ENCODE results near the gene PGGHG.
"Not testable (repeated sequence)": the region's sequence is repeated elsewhere in the genome, so short reads cannot be mapped to it uniquely, and the experiment has no call there.

The PGGHG gene

GRCh38 chr11:315516-315994, 26.6 kb downstream of the PGGHG start:
- no peak for DNase-seq

- DNase-seq: no peak
These were observed 27.2 kb downstream of the PGGHG start for GRCh38 chr11:316031-316701.

GRCh38 chr11:316891-317301, 28.0 kb downstream of the PGGHG start:
- DNase-seq: no peak

GRCh38 chr11:317668-318404, 28.9 kb downstream of the PGGHG start:
- not testable (repeated sequence) for DNase-seq

- not testable (repeated sequence) for DNase-seq
These were observed 29.6 kb downstream of the PGGHG start for GRCh38 chr11:318405-319120.

GRCh38 chr11:319121-319887, 30.4 kb downstream of the PGGHG start:
- not testable (repeated sequence) for DNase-seq

- DNase-seq: not testable (repeated sequence)
These were observed 31.0 kb downstream of the PGGHG start for GRCh38 chr11:319888-320273.

- DNase-seq: no peak
These were observed 35.2 kb downstream of the PGGHG start for GRCh38 chr11:324156-324555.

GRCh38 chr11:324593-325517, 35.9 kb downstream of the PGGHG start:
- not testable (repeated sequence) for DNase-seq

GRCh38 chr11:325796-326591, 37.1 kb downstream of the PGGHG start:
- DNase-seq: no peak

- DNase-seq: no peak
These were observed 37.6 kb downstream of the PGGHG start for GRCh38 chr11:326592-326841.

- no peak for DNase-seq
These were observed 38.1 kb downstream of the PGGHG start for GRCh38 chr11:326842-327580.

GRCh38 chr11:327581-327923, 38.6 kb downstream of the PGGHG start:
- no peak for DNase-seq

- no peak for DNase-seq
These were observed 39.1 kb downstream of the PGGHG start for GRCh38 chr11:328012-328411.

- DNase-seq: not testable (repeated sequence)
These were observed 39.7 kb downstream of the PGGHG start for GRCh38 chr11:328516-329100.

- no peak for DNase-seq
These were observed 40.9 kb downstream of the PGGHG start for GRCh38 chr11:329886-330253.

GRCh38 chr11:330307-330693, 41.4 kb downstream of the PGGHG start:
- DNase-seq: no peak

GRCh38 chr11:330694-331357, 41.9 kb downstream of the PGGHG start:
- no peak for DNase-seq

GRCh38 chr11:331358-332060, 42.6 kb downstream of the PGGHG start:
- no peak for DNase-seq

All from activated CD4-positive, alpha-beta T cell treated with anti-CD3 and anti-CD28 coated beads for 1 hour (primary cell).